ENCODE data around the gene RPP25. TPM values are rescaled to one million over a fixed set of nuclear protein-coding genes. Genes with fewer than 3 reads are reported as not detected.

The RPP25 gene
- polyA plus RNA-seq, 1 donor (not counting 4 experiments of a cell fraction or from before 2014, with no cell fraction given) = 0.60 TPM

DNA sequence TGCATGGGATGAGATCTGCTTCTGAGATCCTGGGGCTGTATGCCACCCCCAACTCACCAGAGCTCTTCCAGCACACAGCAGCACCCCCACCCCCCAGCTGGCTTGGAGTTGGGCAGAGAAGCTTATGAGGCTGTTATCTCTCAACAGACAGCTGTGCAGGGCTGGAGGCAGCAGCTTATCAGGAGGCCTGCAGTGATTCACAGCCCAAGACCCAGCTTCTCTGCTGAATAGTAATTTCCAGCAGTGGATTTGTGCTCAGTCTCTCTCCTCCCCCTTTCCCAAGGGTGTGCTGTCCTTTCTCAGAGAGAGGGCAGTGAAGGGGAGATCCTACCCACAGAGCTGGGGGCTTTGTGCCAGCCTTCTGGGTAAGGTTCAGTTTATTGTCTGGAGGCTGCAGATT lies 2.1 kb downstream of the RPP25 start:
- peaks cover 9% of the 10 kb centered on the region for H3K4me1 ChIP-seq (ENCODE audit: control insufficient read depth, extremely low read depth, insufficient read depth, low read length)
- H3K79me2 ChIP-seq (ENCODE audit: control insufficient read depth, insufficient read depth, low read length) = no peaks in the 10 kb centered on the region
- H3K9me1 ChIP-seq (ENCODE audit: control insufficient read depth, extremely low read depth, insufficient read depth, low read length) = no peaks in the 10 kb centered on the region
- no peak for FAIRE-seq
- dilution Hi-C loops (cut with MboI; ENCODE audit: extremely low pct_ligation_motif_present, low sequenced_read_pairs) = no loop called here
- H3K9me3 ChIP-seq (ENCODE audit: control insufficient read depth, low read depth, low read length) = no peaks in the 10 kb centered on the region
- peaks cover 33% of the 10 kb centered on the region for H3K27me3 ChIP-seq (ENCODE audit: control insufficient read depth, extremely low read depth, insufficient read depth, low read length)
- H3K36me3 ChIP-seq (ENCODE audit: control insufficient read depth in 2 of 2, extremely low read depth in 1 of 2, insufficient read depth in 2 of 2, low read length in 2 of 2) = no peaks in the 10 kb centered on the region
- no peak overlapping the region for H3K27ac ChIP-seq (ENCODE audit: control insufficient read depth, insufficient read depth, low read length)
- no peaks in the 10 kb centered on the region for H4K20me1 ChIP-seq (ENCODE audit: control insufficient read depth, extremely low read depth, insufficient read depth, low read length)
- TF ChIP-seq, protein P1, sequence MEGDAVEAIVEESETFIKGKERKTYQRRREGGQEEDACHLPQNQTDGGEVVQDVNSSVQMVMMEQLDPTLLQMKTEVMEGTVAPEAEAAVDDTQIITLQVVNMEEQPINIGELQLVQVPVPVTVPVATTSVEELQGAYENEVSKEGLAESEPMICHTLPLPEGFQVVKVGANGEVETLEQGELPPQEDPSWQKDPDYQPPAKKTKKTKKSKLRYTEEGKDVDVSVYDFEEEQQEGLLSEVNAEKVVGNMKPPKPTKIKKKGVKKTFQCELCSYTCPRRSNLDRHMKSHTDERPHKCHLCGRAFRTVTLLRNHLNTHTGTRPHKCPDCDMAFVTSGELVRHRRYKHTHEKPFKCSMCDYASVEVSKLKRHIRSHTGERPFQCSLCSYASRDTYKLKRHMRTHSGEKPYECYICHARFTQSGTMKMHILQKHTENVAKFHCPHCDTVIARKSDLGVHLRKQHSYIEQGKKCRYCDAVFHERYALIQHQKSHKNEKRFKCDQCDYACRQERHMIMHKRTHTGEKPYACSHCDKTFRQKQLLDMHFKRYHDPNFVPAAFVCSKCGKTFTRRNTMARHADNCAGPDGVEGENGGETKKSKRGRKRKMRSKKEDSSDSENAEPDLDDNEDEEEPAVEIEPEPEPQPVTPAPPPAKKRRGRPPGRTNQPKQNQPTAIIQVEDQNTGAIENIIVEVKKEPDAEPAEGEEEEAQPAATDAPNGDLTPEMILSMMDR (optimal IDR thresholded peaks at IDR 0.05 in 1 of 3, IDR thresholded peaks at IDR 0.05 in 1 of 3, conservative IDR thresholded peaks at IDR 0.05 in 1 of 3; ENCODE audit: extremely low read depth in 1 of 3, insufficient read depth in 2 of 3, low read length in 3 of 3) = no peak
- TF ChIP-seq EZH2 (IDR thresholded peaks at IDR 0.05; ENCODE audit: low read length) = no peak
- H2AFZ ChIP-seq (ENCODE audit: control insufficient read depth, low read length) = no peak overlapping the region
- no peak overlapping the region for H3K4me3 ChIP-seq (ENCODE audit: control insufficient read depth in 2 of 3, extremely low read depth in 1 of 3, insufficient read depth in 2 of 3, low read depth in 1 of 3, low read length in 3 of 3)
- no peak overlapping the region for H3K4me2 ChIP-seq (ENCODE audit: control insufficient read depth, extremely low read depth, insufficient read depth, low read depth, low read length)
- no peak overlapping the region for H3K9ac ChIP-seq (ENCODE audit: control insufficient read depth, extremely low read depth, insufficient read depth, low read length)
- no peak for DNase-seq (ENCODE audit: low read depth, low spot score)

DNA sequence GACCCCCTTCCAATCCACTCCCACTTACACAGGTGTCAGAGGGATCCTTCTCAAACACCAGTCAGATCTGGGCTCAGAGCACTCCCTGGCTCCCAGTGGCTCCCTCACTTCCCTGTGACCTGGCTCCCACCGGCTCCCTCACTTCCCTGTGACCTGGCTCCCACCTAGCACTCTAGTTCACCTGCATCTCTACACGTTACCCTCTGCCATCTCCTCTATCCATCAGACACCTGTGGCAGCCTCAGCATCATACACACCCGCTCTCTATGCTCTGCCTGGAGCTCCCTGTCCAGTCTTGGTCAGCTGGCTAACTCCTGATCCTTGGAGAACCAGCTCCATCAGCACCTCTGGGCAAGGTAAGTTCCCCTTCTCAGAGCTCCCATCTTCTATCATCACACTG lies 5.6 kb downstream of the RPP25 start:
- Histone ChIP-seq H3K4me1 (ENCODE audit: control insufficient read depth, extremely low read depth, insufficient read depth, low read length) (no peaks in the 10 kb centered on the region), H3K9me3 (ENCODE audit: control insufficient read depth, low read depth, low read length) (no peaks in the 10 kb centered on the region), H3K4me3 (ENCODE audit: control insufficient read depth in 2 of 3, extremely low read depth in 1 of 3, insufficient read depth in 2 of 3, low read depth in 1 of 3, low read length in 3 of 3) (no peak overlapping the region), H3K79me2 (ENCODE audit: control insufficient read depth, insufficient read depth, low read length) (no peaks in the 10 kb centered on the region), H3K27ac (ENCODE audit: control insufficient read depth, insufficient read depth, low read length) (no peak overlapping the region), H3K4me2 (ENCODE audit: control insufficient read depth, extremely low read depth, insufficient read depth, low read depth, low read length) (no peak overlapping the region), H2AFZ (ENCODE audit: control insufficient read depth, low read length) (no peak overlapping the region), H3K27me3 (ENCODE audit: control insufficient read depth, extremely low read depth, insufficient read depth, low read length) (peaks cover 7% of the 10 kb centered on the region), H4K20me1 (ENCODE audit: control insufficient read depth, extremely low read depth, insufficient read depth, low read length) (no peaks in the 10 kb centered on the region), H3K9me1 (ENCODE audit: control insufficient read depth, extremely low read depth, insufficient read depth, low read length) (no peaks in the 10 kb centered on the region), H3K36me3 (ENCODE audit: control insufficient read depth in 2 of 2, extremely low read depth in 1 of 2, insufficient read depth in 2 of 2, low read length in 2 of 2) (no peaks in the 10 kb centered on the region), H3K9ac (ENCODE audit: control insufficient read depth, extremely low read depth, insufficient read depth, low read length) (no peak overlapping the region)
- dilution Hi-C loops (cut with MboI; ENCODE audit: extremely low pct_ligation_motif_present, low sequenced_read_pairs) = no loop called here
- no peak for TF ChIP-seq EZH2 (IDR thresholded peaks at IDR 0.05; ENCODE audit: low read length)
- TF ChIP-seq, protein P1 (optimal IDR thresholded peaks at IDR 0.05 in 1 of 3, IDR thresholded peaks at IDR 0.05 in 1 of 3, conservative IDR thresholded peaks at IDR 0.05 in 1 of 3; ENCODE audit: extremely low read depth in 1 of 3, insufficient read depth in 2 of 3, low read length in 3 of 3) = no peak
- no peak for FAIRE-seq
- no peak for DNase-seq (ENCODE audit: low read depth, low spot score)

All from keratinocyte (primary cell).